H1 (cell line): ENCODE results near the gene PLEKHM1. TPM values are rescaled to one million over a fixed set of nuclear protein-coding genes. Genes with fewer than 3 reads are reported as not detected.

ENCODE experiments used
- CTCF ChIA-PET: fragments of 300-600 bp; sonication (Branson Sonifier 250); formaldehyde crosslinking; loops from one replicate; lab custom pipeline; 2021; ENCODE audit not compliant: partially characterized antibody; lab: Charles Lee
- POLR2A ChIA-PET: fragments of 300-600 bp; sonication (Branson Sonifier 250); formaldehyde crosslinking; loops from one replicate; lab custom pipeline; 2021; ENCODE audit warnings: inconsistent platforms; ENCODE audit not compliant: partially characterized antibody; lab: Charles Lee
- DNase-seq, 2 experiments: peaks; one replicate each; pipeline versions ENCODE4 v3.0.0 to v3.0.0-alpha.2; 2010 to 2022; ENCODE audit warnings: low spot score in 2 of 2, low read depth in 1 of 2, mixed read lengths in 1 of 2
- FAIRE-seq: peaks from 2 replicates; lab custom pipeline; 2011; peaks lifted over from hg19 to GRCh38; lab: Jason Lieb, UNC
- H2AFZ ChIP-seq: 2 replicates; pipeline ENCODE4 v1.8.1; 2012; ENCODE audit warnings: low read length, inconsistent platforms
- H2AK5ac ChIP-seq: 2 replicates; pipeline ENCODE4 v1.6.1; 2013; ENCODE audit warnings: low read depth, low read length
- H2BK120ac ChIP-seq: replicated peaks from 2 replicates; pipeline ENCODE3; 2013; ENCODE audit warnings: low read depth, low read length, inconsistent platforms
- H2BK12ac ChIP-seq: 2 replicates; pipeline ENCODE4 v1.6.1; 2013; ENCODE audit warnings: low read depth, low read length
- H2BK15ac ChIP-seq: 2 replicates; pipeline ENCODE4 v1.6.1; 2013; ENCODE audit warnings: low read length
- H2BK20ac ChIP-seq: 2 replicates; pipeline ENCODE4 v1.6.1; 2013; ENCODE audit warnings: low read length
- H2BK5ac ChIP-seq: 2 replicates; pipeline ENCODE4 v1.6.1; 2013; ENCODE audit warnings: low read depth, low read length
- H3K14ac ChIP-seq: 2 replicates; pipeline ENCODE4 v1.6.1; 2013; ENCODE audit warnings: inconsistent platforms; ENCODE audit not compliant: insufficient read length
- H3K18ac ChIP-seq: 2 replicates; pipeline ENCODE4 v1.6.1; 2013; ENCODE audit warnings: low read length; ENCODE audit errors: extremely low read depth
- H3K23ac ChIP-seq: 2 replicates; pipeline ENCODE4 v1.6.1; 2013; ENCODE audit warnings: inconsistent platforms; ENCODE audit not compliant: insufficient read length
- H3K23me2 ChIP-seq: 2 replicates; pipeline ENCODE4 v1.6.1; 2013; ENCODE audit warnings: low read depth, low read length
- H3K27ac ChIP-seq: 2 replicates; pipeline ENCODE4 v1.6.1; 2011; ENCODE audit warnings: low read depth, low read length, inconsistent platforms
- H3K27me3 ChIP-seq, 4 experiments: replicated peaks in 1 of 4; 1 replicate in 1 of 4; 2 replicates in 3 of 4; pipeline versions ENCODE4 v1.6.1 to v1.8.1; 2011 to 2013; ENCODE audit warnings: low read length in 3 of 4, mild to moderate bottlenecking in 3 of 4, inconsistent platforms in 2 of 4, mixed read lengths in 2 of 4, moderate library complexity in 1 of 4; ENCODE audit not compliant: control insufficient read depth in 3 of 4, insufficient read depth in 3 of 4; ENCODE audit errors: extremely low read depth in 1 of 4
- H3K36me3 ChIP-seq, 4 experiments: 2 replicates each; pipeline versions ENCODE4 v1.6.1 to v1.8.1; 2011 to 2013; ENCODE audit warnings: mild to moderate bottlenecking in 4 of 4, low read length in 3 of 4, moderate library complexity in 2 of 4, control low read depth in 1 of 4, inconsistent platforms in 1 of 4; ENCODE audit not compliant: insufficient read depth in 4 of 4, control insufficient read depth in 2 of 4
- H3K4ac ChIP-seq: replicated peaks from 2 replicates; pipeline ENCODE3; 2013; ENCODE audit warnings: low read length, low read depth, mixed read lengths, inconsistent platforms; ENCODE audit not compliant: insufficient read length
- H3K4me1 ChIP-seq, 4 experiments: replicated peaks in 1 of 4; 1 replicate in 1 of 4; 2 replicates in 3 of 4; pipeline versions ENCODE4 v1.6.1 to v1.8.1; 2011 to 2013; ENCODE audit warnings: low read length in 3 of 4, inconsistent platforms in 2 of 4, mixed read lengths in 1 of 4; ENCODE audit not compliant: insufficient read depth in 4 of 4, control insufficient read depth in 3 of 4
- H3K4me2 ChIP-seq, 2 experiments: 2 replicates each; pipeline versions ENCODE4 v1.6.1 to v1.8.1; 2011 to 2013; ENCODE audit warnings: low read depth in 2 of 2, low read length in 2 of 2, control low read depth in 1 of 2, inconsistent platforms in 1 of 2, mild to moderate bottlenecking in 1 of 2; ENCODE audit not compliant: insufficient read depth in 1 of 2
- H3K4me3 ChIP-seq, 4 experiments: fragments of 200-600, 300-600 bp in 1 of 4; sonication (generic), shearing (Covaris generic), sonication (Bioruptor Twin) in 1 of 4; 2 replicates each; pipeline versions ENCODE4 v1.5.1 to v1.8.1; 2011 to 2016; ENCODE audit warnings: low read length in 4 of 4, low read depth in 3 of 4, control low read depth in 2 of 4, inconsistent platforms in 2 of 4, mild to moderate bottlenecking in 2 of 4, mixed read lengths in 1 of 4, moderate library complexity in 1 of 4; ENCODE audit not compliant: insufficient read depth in 2 of 4; ENCODE audit errors: extremely low read depth in 1 of 4
- H3K56ac ChIP-seq: replicated peaks from 2 replicates; pipeline ENCODE3; 2013; ENCODE audit warnings: low read depth, mild to moderate bottlenecking, mixed read lengths, low read length, inconsistent platforms; ENCODE audit not compliant: insufficient read length
- H3K79me1 ChIP-seq: 2 replicates; pipeline ENCODE4 v1.6.1; 2013; ENCODE audit warnings: low read depth, low read length, control low read depth
- H3K79me2 ChIP-seq, 2 experiments: 2 replicates each; pipeline versions ENCODE4 v1.6.1 to v1.8.1; 2012 to 2013; ENCODE audit warnings: low read length in 2 of 2, mild to moderate bottlenecking in 2 of 2, inconsistent platforms in 1 of 2; ENCODE audit not compliant: insufficient read depth in 2 of 2, control insufficient read depth in 1 of 2
- H3K9ac ChIP-seq, 4 experiments: replicated peaks in 1 of 4; 1 replicate in 1 of 4; 2 replicates in 3 of 4; pipeline versions ENCODE4 v1.6.1 to v1.8.1; 2011 to 2013; ENCODE audit warnings: low read depth in 3 of 4, low read length in 3 of 4, control low read depth in 2 of 4, mild to moderate bottlenecking in 2 of 4, moderate library complexity in 2 of 4, inconsistent platforms in 1 of 4; ENCODE audit errors: extremely low read depth in 1 of 4
- H3K9me3 ChIP-seq, 2 experiments: 2 replicates each; pipeline versions ENCODE4 v1.6.1 to v1.8.1; 2012 to 2013; ENCODE audit warnings: mild to moderate bottlenecking in 2 of 2, moderate library complexity in 2 of 2, control low read depth in 1 of 2, inconsistent platforms in 1 of 2, low read depth in 1 of 2, low read length in 1 of 2, mixed read lengths in 1 of 2; ENCODE audit not compliant: insufficient read depth in 2 of 2
- H4K20me1 ChIP-seq, 2 experiments: replicated peaks in 1 of 2; 2 replicates each; pipeline versions ENCODE3 to v1.8.1; 2011 to 2013; ENCODE audit warnings: inconsistent platforms in 2 of 2, low read length in 2 of 2, mild to moderate bottlenecking in 1 of 2; ENCODE audit not compliant: insufficient read depth in 2 of 2, control insufficient read depth in 1 of 2
- H4K5ac ChIP-seq: 2 replicates; pipeline ENCODE4 v1.6.1; 2013; ENCODE audit warnings: low read length, low read depth, mixed read lengths, inconsistent platforms; ENCODE audit not compliant: insufficient read length
- H4K8ac ChIP-seq: 2 replicates; pipeline ENCODE4 v1.8.0; 2013; ENCODE audit warnings: mild to moderate bottlenecking, moderate library complexity, low read length, inconsistent platforms; ENCODE audit not compliant: insufficient read depth; ENCODE audit errors: extremely low read depth
- H4K91ac ChIP-seq: replicated peaks from 2 replicates; pipeline ENCODE3; 2013; ENCODE audit warnings: low read length, mixed read lengths, inconsistent platforms; ENCODE audit not compliant: insufficient read length
- BCL11A ChIP-seq, 2 experiments: IDR thresholded peaks; one replicate each; pipeline ENCODE4 v1.6.1; 2011; ENCODE audit warnings: low read depth in 2 of 2, low read length in 2 of 2, mild to moderate bottlenecking in 2 of 2
- FOSL1 ChIP-seq: IDR thresholded peaks from 2 replicates; pipeline ENCODE4 v1.6.1; 2011; ENCODE audit warnings: mild to moderate bottlenecking, low read depth, low read length, moderate library complexity; ENCODE audit not compliant: insufficient read depth
- GTF2F1 ChIP-seq: IDR thresholded peaks from 2 replicates; pipeline ENCODE4 v1.6.1; 2012; ENCODE audit warnings: low read depth, low read length, improper control_type of control experiment, borderline replicate concordance
- KDM4A ChIP-seq: IDR thresholded peaks from one replicate; pipeline ENCODE4 v1.7.1; 2012; ENCODE audit warnings: low read depth, mild to moderate bottlenecking, moderate library complexity, low read length, inconsistent platforms; ENCODE audit not compliant: severe bottlenecking
- MAX ChIP-seq: IDR thresholded peaks from 2 replicates; pipeline ENCODE4 v1.6.1; 2012; ENCODE audit warnings: inconsistent platforms
- RAD21 ChIP-seq, 2 experiments: IDR thresholded peaks in 1 of 2; conservative IDR thresholded peaks in 1 of 2; 2 replicates each; pipeline ENCODE4 v1.6.1; 2011; ENCODE audit warnings: low read depth in 2 of 2, low read length in 2 of 2, improper control_type of control experiment in 1 of 2, inconsistent platforms in 1 of 2, mild to moderate bottlenecking in 1 of 2, moderate library complexity in 1 of 2
- SIX5 ChIP-seq: IDR thresholded peaks from 2 replicates; pipeline ENCODE4 v1.6.1; 2011; ENCODE audit warnings: mild to moderate bottlenecking, low read depth, low read length
- SP2 ChIP-seq: IDR thresholded peaks from 2 replicates; pipeline ENCODE4 v1.6.1; 2012; ENCODE audit warnings: mild to moderate bottlenecking, low read length, inconsistent platforms
- SUZ12 ChIP-seq: fragments of 200-600 bp; sonication (generic); IDR thresholded peaks from 2 replicates; pipeline ENCODE4 v1.6.1; 2012; ENCODE audit warnings: mild to moderate bottlenecking, inconsistent platforms, low read length, moderate library complexity, mixed read lengths
- WGBS, 2 experiments: shearing (Covaris generic) in 1 of 2; methylation state at CpG; one replicate each; pipeline versions ENCODE4 v1.1.6 to v1.1.7; 2013 to 2015; ENCODE audit warnings: low lambda C conversion rate in 2 of 2, mixed read lengths in 2 of 2, inconsistent platforms in 1 of 2, low coverage in 1 of 2, missing lambda C conversion rate in 1 of 2; ENCODE audit not compliant: insufficient replicate concordance in 2 of 2, insufficient coverage in 1 of 2, insufficient read length in 1 of 2; ENCODE audit errors: extremely low coverage in 1 of 2, missing lambda C conversion rate in 1 of 2; 5-methylcytosine and 5-hydroxymethylcytosine counted together
- polyA plus RNA-seq, 7 experiments: library from polyadenylated mRNA; depleted of rRNA in 3 of 7; stranded (reverse) in 5 of 7; unstranded in 2 of 7; fragments of >200 nt in 5 of 7; fragments of 200-250 nt in 2 of 7; gene quantifications; 1 replicate in 5 of 7; 2 replicates in 1 of 7; 4 replicates in 1 of 7; pipeline versions ENCODE4 v1.2.1 to v1.2.3, GENCODE V29; 2011 to 2013; ENCODE audit warnings: missing spikeins in 2 of 7, mixed read lengths in 2 of 7
- total RNA-seq: library from RNA; stranded (reverse); fragmentation: NEBNext Ultra II Directional; extraction: Animal tissue kit (Norgen Biotek cat#: 25700); gene quantifications from 2 replicates; pipeline ENCODE4 v1.2.1, GENCODE V29; 2021

The PLEKHM1 gene
- total and polyA plus RNA-seq, 2 of the 8 experiments (the other 6 are each of a cell fraction or from before 2014, with no cell fraction given): 7.6 to 17.9 TPM

- no peaks in the 10 kb centered on the region for H3K79me2 ChIP-seq
- peak overlapping the region in 1 of 4 experiments; percentile 6; a peak in 1 of 7 replicates for H3K9ac ChIP-seq
- H3K27me3 ChIP-seq: peaks cover 0 to 5% (median 0%) of the 10 kb centered on the region in 4 experiments; a peak in 2 of 7 replicates
- H3K27ac ChIP-seq: no peak overlapping the region
- no peak overlapping the region for H3K18ac ChIP-seq
- H2BK15ac ChIP-seq: no peak overlapping the region
- H3K4me3 ChIP-seq: no peak overlapping the region
- CTCF ChIA-PET: interaction anchor here (0.6 to 21.9 kb wide), 9 partner anchors 10 to 490 kb away, joined by 3 to 579 read pairs (median 4); partner anchors contain the start of genes ARHGAP27 and SPATA32
- H2BK5ac ChIP-seq: no peak overlapping the region
- DNase-seq: no peak
- no peak for TF ChIP-seq SUZ12
- TF ChIP-seq GTF2F1: no peak
- no peak for TF ChIP-seq BCL11A (IDR thresholded peaks at IDR 0.05; ENCODE audit: low read depth in 2 of 2, low read length in 2 of 2)
- TF ChIP-seq RAD21 (IDR thresholded peaks at IDR 0.05 in 1 of 2, conservative IDR thresholded peaks at IDR 0.05 in 1 of 2; ENCODE audit: low read depth in 2 of 2, low read length in 2 of 2): no peak
- no peak for TF ChIP-seq SIX5
- TF ChIP-seq MAX: no peak
- TF ChIP-seq SP2: no peak
- no peak for TF ChIP-seq FOSL1
- TF ChIP-seq KDM4A: no peak
- TF ChIP-seq, all 59 proteins: peak for 0
- H3K79me1 ChIP-seq: no peaks in the 10 kb centered on the region
- no peak overlapping the region for H2BK120ac ChIP-seq
- H3K23ac ChIP-seq: no peak overlapping the region
- H3K56ac ChIP-seq: no peak overlapping the region
- no peak overlapping the region for H2AK5ac ChIP-seq
- no peaks in the 10 kb centered on the region; a peak in 1 of 4 replicates for H3K9me3 ChIP-seq
- no peak overlapping the region for H4K5ac ChIP-seq
- no peak overlapping the region for H2AFZ ChIP-seq
- no peaks in the 10 kb centered on the region for H4K20me1 ChIP-seq
- H2BK12ac ChIP-seq: no peak overlapping the region
- no peak overlapping the region for H3K4me2 ChIP-seq
- H2BK20ac ChIP-seq: no peak overlapping the region
- POLR2A ChIA-PET: interaction anchor here (1.1 to 1.5 kb wide), 2 partner anchors 19 to 143 kb away, joined by 3 to 4 read pairs; no protein-coding TSS in a partner anchor
- peaks cover 0 to 4% (median 0%) of the 10 kb centered on the region in 4 experiments; a peak in 1 of 8 replicates for H3K36me3 ChIP-seq
- no peak overlapping the region for H3K4ac ChIP-seq
- 77% methylated on average over 5 of the region's 5 CpGs; no CpG with 5 or more reads in 1 of the 2 experiments for WGBS, 2 experiments
- peaks cover 0 to 10% (median 6%) of the 10 kb centered on the region in 4 experiments; a peak in 5 of 7 replicates for H3K4me1 ChIP-seq
- H3K23me2 ChIP-seq: no peaks in the 10 kb centered on the region; the same call in 1 of the 2 replicates
- no peak overlapping the region for H4K91ac ChIP-seq
- no peak for FAIRE-seq
- H4K8ac ChIP-seq: no peak overlapping the region
- H3K14ac ChIP-seq: no peak overlapping the region
These were observed 99.2 kb downstream of the PLEKHM1 start for GRCh38 chr17:45391291-45391690.
